Left kidney (tissue), 2 donors: ENCODE results near the gene NHS. TPM values are rescaled to one million over a fixed set of nuclear protein-coding genes. Genes with fewer than 3 reads are reported as not detected.

Source experiments
- DNase-seq: peaks from one replicate; pipeline ENCODE4 v3.0.0-alpha.2; 2013
- polyA plus RNA-seq: library from polyadenylated mRNA; unstranded; fragments of 120-200 nt; gene quantifications from one replicate; pipeline ENCODE4 v1.2.1, GENCODE V29; 2013; ENCODE audit not compliant: insufficient read length

Gene NHS
- polyA plus RNA-seq, 1 donor = 27.3 TPM

DNA sequence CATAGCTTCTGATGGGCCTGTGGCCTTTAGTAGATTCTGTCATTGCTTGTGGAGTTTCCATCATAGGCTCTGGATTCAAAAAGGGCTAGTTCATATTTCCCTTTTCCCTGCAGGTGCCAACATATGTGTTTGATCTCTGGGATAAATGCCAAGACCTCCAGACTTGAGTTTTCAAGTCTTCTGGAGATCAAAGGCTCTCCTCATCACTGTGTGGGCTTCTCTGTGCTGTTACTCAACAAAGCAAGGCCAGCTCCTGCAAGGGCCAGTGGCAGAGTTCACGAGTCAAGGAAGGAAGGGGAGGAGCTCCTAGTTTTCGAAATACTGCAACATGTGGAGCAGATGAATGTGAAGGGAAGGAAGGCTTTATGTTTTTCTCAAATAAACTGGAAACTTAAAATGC is 299.6 kb downstream of the NHS start:
- no peak for DNase-seq

DNA sequence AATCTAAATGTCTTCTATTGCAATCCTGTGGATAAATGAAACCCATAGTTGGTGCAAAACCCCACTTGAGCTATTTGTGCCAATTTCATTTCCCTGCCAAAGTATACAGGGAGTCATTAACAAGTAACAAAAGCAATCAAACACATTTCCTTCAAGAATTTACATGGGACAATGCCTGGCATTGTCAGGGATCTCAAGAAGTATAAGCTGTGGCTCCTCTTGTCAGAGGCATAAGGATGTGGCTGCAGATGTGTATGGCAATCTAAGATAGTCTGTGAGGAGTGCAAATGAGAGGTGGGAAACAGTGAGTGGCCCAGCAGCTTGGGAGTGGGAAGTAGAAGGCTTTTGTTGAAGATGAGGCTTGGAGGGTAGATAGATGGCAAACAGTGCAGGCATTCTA is 304.3 kb downstream of the NHS start:
- no peak for DNase-seq

- DNase-seq = no peak
Measured at GRCh38 chrX:17679820-17680219, 304.8 kb downstream of the NHS start.

DNA sequence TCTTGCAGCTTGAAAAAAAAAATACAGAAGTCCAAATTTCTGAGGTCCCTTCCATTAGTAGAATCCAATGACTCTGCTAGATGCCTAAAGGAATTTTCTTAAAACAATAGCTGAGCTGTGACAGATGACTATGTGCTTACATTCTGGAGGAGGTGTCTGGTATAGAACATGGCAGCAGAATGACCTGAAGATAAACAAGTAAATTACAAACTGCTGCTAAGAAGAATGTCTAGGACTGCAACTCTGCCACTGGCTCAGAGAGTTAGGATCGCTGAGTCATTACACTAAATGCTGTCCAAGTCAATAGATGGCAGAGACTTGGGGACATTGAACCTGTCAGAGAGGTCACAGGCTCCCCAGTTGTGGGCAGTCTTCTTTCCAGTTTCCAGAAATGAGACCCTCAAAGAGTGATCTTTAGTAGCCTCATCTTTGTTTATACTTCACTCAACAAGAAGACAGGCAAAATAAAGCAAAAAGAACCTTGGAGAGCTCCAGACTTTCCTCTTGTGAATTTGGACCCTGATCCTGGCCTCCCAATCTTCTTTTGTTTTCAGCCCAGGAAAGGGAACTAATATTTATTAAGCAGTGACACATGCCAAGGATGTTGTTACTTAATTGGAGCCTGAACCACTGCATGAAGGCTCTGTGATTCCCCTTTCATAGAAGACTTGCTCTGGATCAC is 305.9 kb downstream of the NHS start:
- no peak for DNase-seq

- DNase-seq = no peak
Measured at GRCh38 chrX:17682259-17682658, 307.3 kb downstream of the NHS start.

- DNase-seq = no peak
Measured at GRCh38 chrX:17685026-17685425, 310.0 kb downstream of the NHS start.

GRCh38 chrX:17687648-17688047 is 312.6 kb downstream of the NHS start:
- DNase-seq = no peak

DNA sequence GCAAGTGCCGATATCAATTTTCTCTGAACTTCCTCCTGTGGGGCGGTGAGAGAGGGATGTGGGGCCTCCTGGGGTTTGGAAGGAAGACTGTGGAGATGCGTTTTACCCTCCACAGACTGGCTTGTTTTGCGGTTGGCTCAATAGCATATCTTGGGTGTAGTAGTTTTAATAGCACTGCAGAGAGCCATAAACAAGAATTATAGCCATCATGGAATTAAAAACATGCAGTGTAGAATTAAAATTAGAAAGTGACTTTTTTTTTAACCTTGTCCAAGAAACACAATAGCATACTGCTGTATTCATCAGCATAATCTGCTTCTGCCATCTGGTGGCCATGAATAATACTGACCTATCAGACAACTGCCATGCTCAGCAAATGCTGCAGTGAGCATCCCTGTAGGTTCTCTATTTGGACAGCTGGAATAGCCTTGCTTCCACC is 315.0 kb downstream of the NHS start:
- DNase-seq = peak; percentile 79

DNA sequence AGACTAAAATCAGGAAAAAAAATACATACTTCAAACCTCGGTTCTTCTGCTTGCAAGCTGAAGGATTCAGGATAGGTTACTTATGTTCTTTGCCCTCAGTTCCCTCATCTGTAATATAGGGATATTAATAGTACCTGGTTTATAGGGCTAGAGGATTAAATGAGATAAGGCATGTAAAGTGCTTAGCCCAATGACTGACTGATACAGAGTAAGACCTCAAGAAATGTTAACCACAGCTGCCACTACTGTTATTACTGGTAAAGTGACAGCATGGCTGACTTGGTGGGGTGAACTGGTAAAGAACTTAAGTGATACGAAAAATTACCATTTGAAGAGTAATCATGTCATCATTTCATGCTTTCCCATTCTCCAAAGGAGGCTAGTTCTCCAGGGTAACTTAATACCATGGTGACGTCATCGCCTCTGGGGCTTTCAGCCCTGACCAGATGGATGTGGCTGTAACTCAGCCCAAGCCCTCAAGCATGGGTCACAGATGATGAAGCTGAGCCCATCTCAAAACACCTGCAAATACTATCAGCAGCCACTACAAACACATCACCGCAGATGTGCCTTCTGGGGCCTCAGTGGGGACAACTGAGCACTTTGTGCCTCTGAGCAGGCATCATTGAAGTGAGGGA is 317.8 kb downstream of the NHS start:
- peak; percentile 37 for DNase-seq

- DNase-seq = no peak
Measured at GRCh38 chrX:17697191-17697590, 322.2 kb downstream of the NHS start.

DNA sequence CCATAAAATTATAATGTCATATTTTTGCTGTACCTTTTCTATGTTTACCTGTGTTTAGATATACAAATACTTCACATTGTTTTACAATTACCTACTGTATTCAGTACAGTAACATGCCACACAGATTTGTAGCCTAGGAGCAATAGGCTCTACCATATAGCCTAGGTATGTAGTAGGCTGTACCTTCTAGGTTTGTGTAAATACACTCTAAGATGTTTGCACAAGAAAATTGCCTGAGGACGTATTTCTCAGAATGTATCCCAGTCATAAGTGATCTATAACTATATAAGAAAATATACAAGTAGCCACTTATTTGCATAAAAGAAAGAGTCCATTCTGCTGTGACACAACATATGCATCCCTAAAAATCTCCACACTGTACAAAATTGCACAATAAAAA is 326.0 kb downstream of the NHS start:
- DNase-seq = no peak

DNA sequence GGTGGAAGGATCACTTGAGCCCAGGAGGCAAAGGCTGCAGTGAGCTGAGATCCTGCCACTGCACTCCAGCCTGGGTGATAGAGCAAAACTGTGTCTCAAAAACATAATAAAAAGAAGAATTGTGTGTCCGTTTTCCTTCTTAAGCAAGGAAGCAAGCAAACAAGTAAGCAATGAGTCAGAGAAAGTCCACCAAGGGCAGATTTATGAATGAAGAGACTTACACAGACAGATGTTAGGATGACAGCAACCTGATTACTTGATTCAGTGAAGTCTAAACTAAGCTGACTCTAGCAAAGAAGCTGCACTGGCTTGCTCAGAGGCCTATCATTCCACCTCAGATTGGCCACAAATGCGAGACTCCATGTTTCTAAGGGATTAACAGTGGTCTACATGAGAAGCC is 328.2 kb downstream of the NHS start:
- no peak for DNase-seq

- DNase-seq = no peak
Measured at GRCh38 chrX:17705211-17705610, 330.2 kb downstream of the NHS start.

DNA sequence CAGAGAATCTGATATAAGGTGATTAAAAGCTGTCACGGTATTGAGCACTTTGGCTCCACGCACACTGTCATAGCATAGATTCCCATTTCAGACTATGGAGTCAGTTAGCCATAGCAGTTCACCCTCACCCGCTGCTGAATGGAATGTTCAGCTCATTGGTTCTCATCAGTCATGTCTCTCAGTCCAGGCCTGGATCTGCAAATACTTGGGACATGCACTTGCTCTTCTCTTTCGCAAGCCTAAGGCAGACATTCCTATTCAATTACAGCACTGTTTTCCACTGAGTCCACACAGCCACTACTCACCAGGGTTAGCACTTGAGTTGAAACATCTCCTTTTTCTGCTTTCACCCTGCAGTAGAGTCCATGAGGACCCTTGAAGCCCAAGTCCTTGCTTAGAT is 331.7 kb downstream of the NHS start:
- DNase-seq = no peak

DNA sequence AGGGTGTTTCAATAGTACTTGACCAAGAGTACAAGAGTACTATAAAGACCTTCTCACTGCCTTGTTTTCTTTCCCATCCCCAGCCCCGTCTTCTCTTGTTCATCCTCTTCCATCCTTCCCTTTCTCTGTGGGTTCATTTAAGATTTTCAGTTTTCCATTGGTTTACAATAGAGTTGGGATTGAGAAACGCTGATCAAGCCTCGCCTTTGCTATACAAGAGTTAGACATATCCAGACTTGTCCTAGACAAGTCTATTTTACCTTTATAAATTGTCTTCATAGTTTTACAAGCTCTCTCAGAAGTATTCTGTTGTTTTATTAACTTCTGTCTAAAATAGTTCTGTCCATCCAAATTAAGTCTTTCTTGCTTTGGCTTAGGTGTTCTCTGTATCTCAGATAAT is 332.7 kb downstream of the NHS start:
- no peak for DNase-seq

- no peak for DNase-seq
Measured at GRCh38 chrX:17710871-17711301, 335.9 kb downstream of the NHS start.

DNA sequence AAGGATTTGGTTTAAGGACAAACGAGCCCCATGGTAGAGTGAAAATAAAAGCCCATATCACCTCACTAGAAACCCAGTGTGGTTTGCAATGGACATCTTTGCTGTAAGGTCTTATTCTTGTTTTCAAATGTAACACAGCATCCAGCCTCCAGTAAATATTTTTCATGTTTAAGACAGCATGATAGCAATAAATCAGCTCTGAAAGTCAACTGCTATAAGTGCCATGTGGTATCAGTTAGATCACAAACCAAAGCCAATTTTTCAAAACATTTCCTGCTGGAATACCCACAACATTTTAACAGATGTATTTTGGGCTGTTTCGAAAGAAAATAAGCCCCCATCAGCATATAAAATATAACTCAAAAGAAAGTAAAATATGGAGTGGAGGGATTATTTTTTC is 338.3 kb downstream of the NHS start:
- DNase-seq = no peak

- DNase-seq = no peak
Measured at GRCh38 chrX:17718649-17719165, 343.7 kb downstream of the NHS start.

- DNase-seq = no peak
Measured at GRCh38 chrX:17719711-17720110, 344.7 kb downstream of the NHS start.

DNA sequence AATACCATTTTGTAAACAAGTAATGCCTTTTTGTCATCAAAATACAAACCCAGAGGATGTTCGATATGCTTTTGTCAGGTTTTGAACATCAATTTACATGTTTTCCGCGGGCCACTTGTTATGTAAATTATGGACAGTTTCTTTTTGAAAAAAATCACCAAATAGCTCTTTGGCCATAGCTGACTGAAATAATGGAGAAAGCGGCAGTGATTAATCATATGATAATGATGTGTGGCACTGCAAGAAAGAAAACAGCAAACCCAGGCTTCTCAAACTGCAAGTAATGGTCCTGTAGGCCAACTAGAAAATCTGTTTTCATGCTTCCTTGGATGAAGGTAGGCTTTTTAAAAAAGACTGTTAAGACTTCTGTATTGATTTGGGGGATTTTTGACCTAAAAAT is 346.7 kb downstream of the NHS start:
- DNase-seq = no peak

GRCh38 chrX:17725181-17725580 is 350.2 kb downstream of the NHS start:
- DNase-seq = no peak

DNA sequence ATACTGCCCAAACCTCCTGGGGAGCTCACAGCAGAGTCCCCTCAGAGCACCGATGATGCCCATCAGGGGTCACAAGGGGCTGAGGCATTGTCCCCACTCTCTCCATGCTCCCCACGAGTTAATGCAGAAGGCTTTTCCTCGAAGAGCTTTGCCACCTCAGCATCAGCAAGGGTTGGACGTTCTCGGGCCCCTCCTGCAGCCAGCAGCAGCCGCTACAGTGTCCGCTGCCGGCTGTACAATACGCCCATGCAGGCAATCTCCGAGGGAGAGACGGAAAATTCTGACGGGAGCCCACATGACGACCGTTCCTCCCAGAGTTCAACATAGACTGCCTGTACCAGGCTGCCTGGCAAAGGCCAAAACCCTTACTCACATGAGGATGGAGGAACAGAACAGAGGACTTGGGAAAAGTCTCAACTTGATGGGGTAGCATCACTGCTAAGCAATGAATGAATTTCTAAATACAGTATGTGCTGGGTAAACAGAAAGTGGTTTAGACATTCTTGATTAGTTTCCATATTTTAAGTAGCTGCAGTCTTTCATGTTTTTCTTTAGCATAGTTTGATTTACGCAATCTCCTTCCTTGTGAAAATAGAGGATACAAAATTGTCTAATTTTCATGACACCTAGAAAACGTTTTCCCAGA is 357.3 kb downstream of the NHS start:
- DNase-seq = no peak

GRCh38 chrX:17735406-17735805 is 360.4 kb downstream of the NHS start:
- DNase-seq = no peak
